Measurements from ENCODE around the gene ETNPPL. TPM values are rescaled to one million over a fixed set of nuclear protein-coding genes. Genes with fewer than 3 reads are reported as not detected.

Gene ETNPPL
- total RNA-seq, 1 experiment from 2014 or later = 0.52 TPM

DNA sequence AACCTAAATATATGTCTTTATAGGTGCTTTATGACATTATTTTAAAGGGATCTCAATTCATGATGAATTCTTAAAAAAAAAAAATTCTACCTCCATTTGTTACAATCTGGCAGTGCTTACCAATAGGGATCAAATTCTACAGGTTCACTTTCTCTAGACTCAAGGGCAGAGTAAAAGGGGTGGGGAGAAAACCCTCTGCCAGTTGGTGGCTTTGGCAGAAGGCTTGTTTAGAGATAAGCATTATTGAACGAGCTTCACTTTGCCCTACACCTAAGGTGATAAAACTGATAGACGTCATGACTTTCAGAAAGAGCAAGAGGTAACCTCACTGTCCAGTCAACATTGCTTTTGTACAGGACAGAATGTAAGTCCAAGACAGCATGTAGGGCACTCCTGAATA, 58.9 kb downstream of the ETNPPL start:
- no peaks in the 10 kb centered on the region for H3K36me3 ChIP-seq (ENCODE audit: insufficient read depth, low read length, poor library complexity, severe bottlenecking)
- H3K4me3 ChIP-seq (ENCODE audit: low read depth, low read length, poor library complexity, severe bottlenecking) = no peak overlapping the region
- BruUV-seq (replicated peaks) = no TSS peak
- no peaks in the 10 kb centered on the region for H3K27me3 ChIP-seq (replicated peaks; ENCODE audit: insufficient read depth, low read depth, low read length, poor library complexity)
- H3K9me3 ChIP-seq (ENCODE audit: low read depth, low read length, poor library complexity, severe bottlenecking) = no peaks in the 10 kb centered on the region
- TF ChIP-seq EZH2 (IDR thresholded peaks at IDR 0.05; ENCODE audit: borderline replicate concordance, low read depth, low read length, poor library complexity, severe bottlenecking) = no peak
- TF ChIP-seq, protein P1, sequence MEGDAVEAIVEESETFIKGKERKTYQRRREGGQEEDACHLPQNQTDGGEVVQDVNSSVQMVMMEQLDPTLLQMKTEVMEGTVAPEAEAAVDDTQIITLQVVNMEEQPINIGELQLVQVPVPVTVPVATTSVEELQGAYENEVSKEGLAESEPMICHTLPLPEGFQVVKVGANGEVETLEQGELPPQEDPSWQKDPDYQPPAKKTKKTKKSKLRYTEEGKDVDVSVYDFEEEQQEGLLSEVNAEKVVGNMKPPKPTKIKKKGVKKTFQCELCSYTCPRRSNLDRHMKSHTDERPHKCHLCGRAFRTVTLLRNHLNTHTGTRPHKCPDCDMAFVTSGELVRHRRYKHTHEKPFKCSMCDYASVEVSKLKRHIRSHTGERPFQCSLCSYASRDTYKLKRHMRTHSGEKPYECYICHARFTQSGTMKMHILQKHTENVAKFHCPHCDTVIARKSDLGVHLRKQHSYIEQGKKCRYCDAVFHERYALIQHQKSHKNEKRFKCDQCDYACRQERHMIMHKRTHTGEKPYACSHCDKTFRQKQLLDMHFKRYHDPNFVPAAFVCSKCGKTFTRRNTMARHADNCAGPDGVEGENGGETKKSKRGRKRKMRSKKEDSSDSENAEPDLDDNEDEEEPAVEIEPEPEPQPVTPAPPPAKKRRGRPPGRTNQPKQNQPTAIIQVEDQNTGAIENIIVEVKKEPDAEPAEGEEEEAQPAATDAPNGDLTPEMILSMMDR (conservative IDR thresholded peaks at IDR 0.05; ENCODE audit: low read depth, low read length) = no peak
- no peaks in the 10 kb centered on the region for H3K4me1 ChIP-seq (ENCODE audit: insufficient read depth, low read length, poor library complexity, severe bottlenecking)
- POLR2A ChIA-PET (ENCODE audit: low non-redundant PET) = no interaction called here
- no peak for DNase-seq (ENCODE audit: low spot score)
- intact Hi-C loops (cut with micrococcal nuclease; ENCODE audit: unreplicated experiment) = no loop called here
- H3K27ac ChIP-seq (ENCODE audit: low read depth, low read length, poor library complexity, severe bottlenecking) = no peak overlapping the region
- CTCF ChIA-PET = no interaction called here

- Histone ChIP-seq H3K27ac (ENCODE audit: low read depth, low read length, poor library complexity, severe bottlenecking) (no peak overlapping the region), H3K9me3 (ENCODE audit: low read depth, low read length, poor library complexity, severe bottlenecking) (no peaks in the 10 kb centered on the region), H3K4me1 (ENCODE audit: insufficient read depth, low read length, poor library complexity, severe bottlenecking) (no peaks in the 10 kb centered on the region), H3K4me3 (ENCODE audit: low read depth, low read length, poor library complexity, severe bottlenecking) (no peak overlapping the region), H3K36me3 (ENCODE audit: insufficient read depth, low read length, poor library complexity, severe bottlenecking) (no peaks in the 10 kb centered on the region), H3K27me3 (replicated peaks; ENCODE audit: insufficient read depth, low read depth, low read length, poor library complexity) (no peaks in the 10 kb centered on the region)
- intact Hi-C loops (cut with micrococcal nuclease; ENCODE audit: unreplicated experiment) = no loop called here
- no peak for DNase-seq (ENCODE audit: low spot score)
- ChIA-PET POLR2A (ENCODE audit: low non-redundant PET) (no interaction called here), CTCF (no interaction called here)
- BruUV-seq (replicated peaks) = no TSS peak
- TF ChIP-seq, protein P1 (conservative IDR thresholded peaks at IDR 0.05; ENCODE audit: low read depth, low read length) = no peak
- no peak for TF ChIP-seq EZH2 (IDR thresholded peaks at IDR 0.05; ENCODE audit: borderline replicate concordance, low read depth, low read length, poor library complexity, severe bottlenecking)
Observed at GRCh38 chr4:108703370-108703769, 59.5 kb downstream of the ETNPPL start.

GRCh38 chr4:108702960-108703359, 59.9 kb downstream of the ETNPPL start:
- ChIA-PET CTCF (no interaction called here), POLR2A (ENCODE audit: low non-redundant PET) (no interaction called here)
- intact Hi-C loops (cut with micrococcal nuclease; ENCODE audit: unreplicated experiment) = no loop called here
- BruUV-seq (replicated peaks) = no TSS peak
- H3K27ac ChIP-seq (ENCODE audit: low read depth, low read length, poor library complexity, severe bottlenecking) = no peak overlapping the region
- TF ChIP-seq, protein P1 (conservative IDR thresholded peaks at IDR 0.05; ENCODE audit: low read depth, low read length) = no peak
- no peak for TF ChIP-seq EZH2 (IDR thresholded peaks at IDR 0.05; ENCODE audit: borderline replicate concordance, low read depth, low read length, poor library complexity, severe bottlenecking)
- no peak for DNase-seq (ENCODE audit: low spot score)
- no peaks in the 10 kb centered on the region for H3K27me3 ChIP-seq (replicated peaks; ENCODE audit: insufficient read depth, low read depth, low read length, poor library complexity)
- H3K4me3 ChIP-seq (ENCODE audit: low read depth, low read length, poor library complexity, severe bottlenecking) = no peak overlapping the region
- no peaks in the 10 kb centered on the region for H3K36me3 ChIP-seq (ENCODE audit: insufficient read depth, low read length, poor library complexity, severe bottlenecking)
- H3K4me1 ChIP-seq (ENCODE audit: insufficient read depth, low read length, poor library complexity, severe bottlenecking) = no peaks in the 10 kb centered on the region
- no peaks in the 10 kb centered on the region for H3K9me3 ChIP-seq (ENCODE audit: low read depth, low read length, poor library complexity, severe bottlenecking)
